GM21737 (cell line): ENCODE data around the gene OR1A1.
"Not testable (repeated sequence)": the region's sequence is repeated elsewhere in the genome, so short reads cannot be mapped to it uniquely, and the experiment has no call there.

Experiments used
- ATAC-seq: cut with Tn5 transposase; IDR thresholded peaks from one replicate; pipeline ENCODE4 v1.9.1; 2021; ENCODE audit warnings: mild to moderate bottlenecking, moderate library complexity; ENCODE audit not compliant: unreplicated experiment

OR1A1 gene, protein sequence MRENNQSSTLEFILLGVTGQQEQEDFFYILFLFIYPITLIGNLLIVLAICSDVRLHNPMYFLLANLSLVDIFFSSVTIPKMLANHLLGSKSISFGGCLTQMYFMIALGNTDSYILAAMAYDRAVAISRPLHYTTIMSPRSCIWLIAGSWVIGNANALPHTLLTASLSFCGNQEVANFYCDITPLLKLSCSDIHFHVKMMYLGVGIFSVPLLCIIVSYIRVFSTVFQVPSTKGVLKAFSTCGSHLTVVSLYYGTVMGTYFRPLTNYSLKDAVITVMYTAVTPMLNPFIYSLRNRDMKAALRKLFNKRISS

DNA sequence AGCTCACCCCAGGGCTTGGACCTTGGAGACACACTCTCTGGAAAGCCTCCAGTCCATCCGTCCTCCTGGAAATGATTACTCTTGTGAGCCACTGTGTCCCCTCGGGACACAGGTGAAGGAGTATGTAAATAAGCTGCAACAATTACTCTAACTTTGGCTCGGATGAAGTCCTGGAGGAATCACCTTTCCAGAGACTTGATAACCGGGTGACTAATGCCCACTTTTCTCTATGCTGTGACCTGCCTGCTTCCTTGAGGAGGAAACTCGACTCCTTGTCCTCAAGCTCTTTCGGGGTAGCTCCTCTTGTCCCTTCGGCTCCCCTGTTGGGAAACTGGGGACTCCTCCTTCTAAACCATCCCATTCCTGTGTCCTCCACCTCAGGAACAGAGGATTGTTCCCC is at the start of gene OR1A1:
Gene OR1A1, plus strand, starts transcription at position 301 of the 400 bp plus-strand sequence. CDS start 7,954 bp downstream, outside the sequence.
- ATAC-seq = no peak

DNA sequence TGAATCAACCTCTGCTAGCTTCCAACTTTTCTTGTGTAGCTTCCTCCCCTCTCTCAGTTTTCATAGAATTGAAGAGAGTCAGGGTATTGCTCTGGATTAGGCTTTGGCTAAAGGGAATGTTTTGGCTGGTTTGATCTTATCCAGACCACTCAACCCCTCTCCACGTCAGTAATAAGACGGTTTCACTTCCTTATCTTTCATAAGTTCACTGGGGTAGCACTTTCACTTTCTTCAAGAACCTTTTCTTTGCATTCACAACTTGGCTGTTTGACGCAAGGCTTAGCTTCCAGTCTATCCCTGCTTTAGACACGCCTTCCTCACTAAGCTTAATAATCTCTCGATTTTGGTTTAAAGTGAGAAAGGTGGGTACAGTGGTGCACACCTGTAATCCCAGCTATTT is 39.9 kb upstream of the OR1A1 start:
- ATAC-seq = no peak

GRCh38 chr17:3189961-3190360 is 17.5 kb upstream of the OR1A1 start:
- no peak for ATAC-seq

DNA sequence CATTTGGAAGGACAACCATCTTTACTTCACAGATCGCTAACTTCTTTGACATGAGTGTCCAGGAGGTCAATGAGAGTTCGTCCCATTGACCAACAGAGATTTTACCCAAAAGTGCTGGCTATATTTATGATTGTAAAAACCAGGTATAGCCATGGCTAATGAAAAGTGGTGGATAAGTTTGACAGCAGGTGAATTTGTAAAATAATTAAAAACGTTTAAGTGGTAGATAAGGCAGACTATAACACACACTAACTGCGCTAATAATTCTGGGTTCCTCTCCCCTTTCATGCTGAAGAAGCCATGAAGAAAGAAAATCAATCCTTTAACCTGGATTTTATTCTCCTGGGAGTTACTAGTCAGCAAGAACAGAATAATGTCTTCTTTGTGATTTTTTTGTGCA is 10.2 kb upstream of the OR1A1 start, which contains the start of gene OR1A2:
Gene OR1A2, plus strand, starts transcription at position 301 of the 400 bp plus-strand sequence. Its CDS starts 0 bp downstream, at position 301.
- ATAC-seq = no peak

DNA sequence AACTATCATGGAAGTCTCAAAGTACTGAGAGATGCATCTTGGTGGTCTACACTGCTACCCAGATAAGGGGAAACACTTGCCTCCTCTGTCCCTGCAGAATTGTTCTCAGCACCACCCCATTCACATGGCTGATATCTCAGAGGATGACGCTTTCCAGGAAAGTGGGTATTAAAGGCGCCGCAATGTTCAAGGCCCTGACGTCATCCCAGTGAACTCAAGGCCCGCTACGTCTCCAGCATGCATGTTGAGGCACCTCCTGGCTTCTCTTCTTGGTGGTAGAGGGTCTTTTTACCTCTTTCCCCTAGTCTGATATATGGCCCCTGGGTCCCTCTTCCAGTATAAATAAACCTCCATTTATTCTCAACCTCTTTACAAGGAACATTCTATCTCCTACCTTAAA is 1.0 kb downstream of the OR1A1 start:
- ATAC-seq = no peak

DNA sequence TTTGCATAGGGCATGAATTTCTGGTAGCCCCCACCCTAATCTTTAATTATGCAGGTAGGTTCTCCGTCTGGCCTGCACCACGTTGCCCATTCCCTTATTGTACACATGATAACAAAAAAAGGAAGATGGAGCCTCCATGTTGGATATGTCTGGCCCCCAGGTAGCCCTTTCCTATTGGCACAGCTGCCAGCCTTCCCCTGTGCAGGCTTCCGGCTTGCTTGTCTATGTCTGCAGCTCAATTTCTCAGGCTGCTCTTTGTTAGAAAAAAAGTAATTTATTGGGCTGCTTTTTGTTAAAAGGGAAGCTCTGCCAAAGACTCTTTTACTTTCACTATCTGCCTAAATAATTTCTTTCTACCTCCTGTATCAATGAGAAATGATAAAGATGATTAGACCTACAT is 5.5 kb downstream of the OR1A1 start:
- no peak for ATAC-seq

DNA sequence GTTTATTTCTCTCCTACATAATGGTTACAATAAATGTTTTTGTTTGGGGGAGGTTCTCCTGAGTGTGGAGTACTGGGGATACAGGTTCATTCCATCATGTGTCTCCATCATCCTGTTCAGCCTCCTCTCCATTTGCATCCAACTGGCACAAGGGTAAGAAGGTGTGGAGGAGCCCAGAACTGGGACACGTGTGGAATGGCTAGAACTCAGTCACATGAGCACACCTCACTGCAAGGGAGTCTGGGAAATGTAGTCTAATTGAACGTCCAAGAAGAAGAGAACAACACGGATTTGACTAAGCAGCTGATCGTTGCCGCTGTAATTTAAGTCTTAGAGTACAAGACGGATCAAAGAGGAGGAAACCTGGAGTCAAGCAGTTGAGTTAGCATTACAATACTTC is 6.1 kb downstream of the OR1A1 start:
- ATAC-seq = no peak

- not testable (repeated sequence) for ATAC-seq
Measured at GRCh38 chr17:3219978-3220377, 12.5 kb downstream of the OR1A1 start.

DNA sequence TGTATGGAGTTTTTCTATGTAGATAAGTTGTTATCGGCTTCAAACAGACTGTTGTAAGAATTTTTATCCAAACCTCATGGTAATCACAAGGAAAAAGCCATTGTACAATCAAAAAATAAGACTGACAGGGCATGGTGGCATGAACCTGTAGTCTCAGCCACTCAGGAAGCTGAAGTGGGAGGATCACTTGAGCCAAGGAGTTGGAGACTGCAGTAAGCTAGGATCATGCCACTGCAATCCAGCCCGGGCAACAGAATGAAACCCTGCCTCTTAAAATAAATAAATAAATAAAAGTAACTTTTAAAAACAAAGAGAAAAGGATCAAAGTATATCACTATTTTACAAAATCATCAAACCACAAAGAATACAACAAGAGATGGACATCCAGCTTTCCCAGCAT is 14.4 kb downstream of the OR1A1 start:
- no peak for ATAC-seq

DNA sequence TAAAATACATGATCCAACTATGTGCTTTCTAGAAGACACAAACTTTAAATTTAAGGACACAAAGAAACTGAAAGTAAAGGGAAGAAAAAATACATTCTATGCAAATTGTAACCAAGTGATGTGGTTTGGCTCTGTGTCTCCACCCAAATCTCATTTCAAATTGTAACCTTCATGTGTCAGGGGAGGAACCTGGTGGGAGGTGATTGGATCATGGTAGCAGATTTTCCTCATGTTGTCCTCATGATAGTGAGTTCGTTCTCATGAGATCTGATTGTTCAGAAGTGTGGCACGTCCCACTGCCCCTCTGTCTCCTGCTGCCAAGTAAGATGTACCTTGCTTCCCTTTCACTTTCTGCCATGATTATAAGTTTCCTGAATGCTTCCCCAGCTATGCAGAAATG is 15.0 kb downstream of the OR1A1 start:
- no peak for ATAC-seq

- not testable (repeated sequence) for ATAC-seq
Measured at GRCh38 chr17:3224721-3225352, 17.4 kb downstream of the OR1A1 start.

DNA sequence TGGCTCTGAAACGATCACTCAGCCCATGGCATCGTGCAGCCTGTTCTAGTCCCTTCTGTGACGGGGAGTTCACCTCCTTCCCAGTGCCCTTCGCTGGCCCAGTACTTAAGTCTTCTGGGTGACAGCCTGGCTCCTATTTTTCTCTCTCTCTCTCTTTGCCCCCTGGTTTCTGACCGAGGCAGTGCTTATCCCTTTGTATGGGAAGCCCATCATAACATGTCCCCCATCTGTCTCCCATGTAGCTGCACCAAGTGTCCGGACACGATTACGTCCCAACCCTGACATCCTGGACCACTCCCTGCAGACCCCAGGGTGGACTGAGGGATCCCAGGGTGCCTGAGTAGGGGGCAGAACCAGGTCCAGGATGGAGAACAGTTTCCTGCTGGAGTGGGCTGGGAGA is 24.8 kb downstream of the OR1A1 start:
- not testable (repeated sequence) for ATAC-seq

DNA sequence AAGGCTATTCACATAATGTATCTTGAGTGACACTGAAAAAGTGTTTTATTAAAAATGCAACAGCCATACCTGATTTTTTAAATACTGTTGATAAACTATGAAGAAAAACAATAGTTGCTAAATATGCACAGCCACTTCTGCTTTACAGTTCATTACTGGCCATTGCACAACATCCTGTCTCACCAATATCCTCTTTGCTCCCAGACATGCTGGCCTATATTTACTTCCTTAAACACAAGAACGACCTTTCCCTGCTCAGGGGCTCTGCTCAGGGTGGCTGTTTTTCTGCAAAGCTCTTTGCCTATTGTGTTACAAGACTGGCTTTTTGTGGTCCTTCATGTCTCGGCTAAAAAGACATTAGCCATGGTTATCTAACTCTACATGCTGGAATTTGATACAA is 31.2 kb downstream of the OR1A1 start:
- ATAC-seq = not testable (repeated sequence)

DNA sequence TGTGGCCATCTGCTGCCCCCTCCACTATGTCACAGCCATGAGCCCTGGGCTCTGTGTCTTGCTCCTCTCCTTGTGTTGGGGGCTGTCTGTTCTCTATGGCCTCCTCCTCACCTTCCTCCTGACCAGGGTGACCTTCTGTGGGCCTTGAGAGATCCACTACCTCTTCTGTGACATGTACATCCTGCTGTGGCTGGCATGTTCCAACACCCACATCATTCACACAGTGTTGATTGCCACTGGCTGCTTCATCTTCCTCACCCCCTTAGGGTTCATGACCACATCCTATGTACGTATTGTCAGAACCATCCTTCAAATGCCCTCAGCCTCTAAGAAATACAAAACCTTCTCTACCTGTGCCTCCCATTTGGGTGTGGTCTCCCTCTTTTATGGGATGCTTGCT is 33.6 kb downstream of the OR1A1 start:
- not testable (repeated sequence) for ATAC-seq

- ATAC-seq = not testable (repeated sequence)
Measured at GRCh38 chr17:3244841-3245240, 37.4 kb downstream of the OR1A1 start.

GRCh38 chr17:3249013-3249412 is 41.5 kb downstream of the OR1A1 start:
- ATAC-seq = not testable (repeated sequence)

DNA sequence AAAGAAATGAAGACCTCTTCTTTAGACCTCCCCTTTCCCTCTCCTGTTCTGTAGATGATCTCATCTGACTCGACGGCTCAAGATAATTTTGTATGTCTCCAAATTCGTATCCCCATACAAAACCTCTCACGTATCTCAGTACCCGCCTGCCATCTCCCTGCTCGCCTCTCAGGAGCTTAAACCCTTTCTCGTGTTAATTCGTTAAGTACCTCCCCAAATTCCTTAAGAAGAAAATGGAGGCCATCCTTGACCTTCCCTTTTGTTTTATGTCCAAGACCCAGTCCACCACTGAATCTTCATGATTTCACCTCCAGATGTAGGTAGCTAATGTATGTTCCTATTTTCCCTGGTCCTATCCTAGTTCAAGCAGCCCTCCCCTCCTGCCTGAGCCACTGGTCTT is 49.1 kb downstream of the OR1A1 start:
- ATAC-seq = no peak

DNA sequence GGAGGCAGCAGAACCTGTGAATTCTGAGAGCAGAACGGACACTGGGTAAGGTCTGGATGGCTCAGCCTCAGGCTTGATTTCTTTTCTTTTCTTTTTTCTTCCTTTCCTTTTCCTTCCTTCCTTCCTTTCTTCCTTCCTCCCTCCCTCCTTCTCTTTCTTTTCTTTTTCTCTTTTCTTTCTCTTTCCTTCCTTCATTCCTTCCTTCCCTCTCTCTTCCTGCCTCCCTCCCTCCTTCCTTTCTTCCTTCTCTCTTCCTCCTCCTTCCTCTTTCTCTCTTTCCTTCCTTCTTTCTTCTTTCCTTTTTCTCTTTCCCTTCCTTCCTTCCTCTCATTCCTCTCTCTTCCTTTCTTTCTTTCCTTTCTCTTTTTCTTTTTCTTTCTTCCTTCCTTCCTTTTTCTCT is 52.7 kb downstream of the OR1A1 start:
- no peak for ATAC-seq

GRCh38 chr17:3260600-3260999 is 53.1 kb downstream of the OR1A1 start:
- no peak for ATAC-seq
